ENCODE measurements around the gene GPR157. TPM values are rescaled to one million over a fixed set of nuclear protein-coding genes. Genes with fewer than 3 reads are reported as not detected.

The GPR157 gene
- total RNA-seq, 2 experiments from 2014 or later, result 1.4 to 5.4 TPM

GRCh38 chr1:9146156-9146555 is 17.3 kb upstream of the GPR157 start:
- no peak for DNase-seq (ENCODE audit: low spot score)
- ChIA-PET CTCF (ENCODE audit: unreplicated experiment) (interaction anchor here (1.1 kb wide), 1 partner anchor 16 kb away, joined by 3 read pairs; no protein-coding TSS in a partner anchor), POLR2A (interaction anchor here (0.6 kb wide), 1 partner anchor 12 kb away, joined by 3 read pairs; no protein-coding TSS in a partner anchor)
- H3K9me2 ChIP-seq (ENCODE audit: insufficient read depth, low read length), result no peaks in the 10 kb centered on the region
- no peak overlapping the region for H3K4me2 ChIP-seq (ENCODE audit: low read length)
- no peak overlapping the region for H3K27ac ChIP-seq (ENCODE audit: low read depth, low read length, poor library complexity, severe bottlenecking)
- H4K20me1 ChIP-seq (ENCODE audit: insufficient read depth, low read length), result no peaks in the 10 kb centered on the region
- BruUV-seq (replicated peaks), result no TSS peak
- TF ChIP-seq EZH2phosphoT487 (IDR thresholded peaks at IDR 0.05; ENCODE audit: borderline replicate concordance, low read depth, low read length), result no peak
- TF ChIP-seq, protein P1, sequence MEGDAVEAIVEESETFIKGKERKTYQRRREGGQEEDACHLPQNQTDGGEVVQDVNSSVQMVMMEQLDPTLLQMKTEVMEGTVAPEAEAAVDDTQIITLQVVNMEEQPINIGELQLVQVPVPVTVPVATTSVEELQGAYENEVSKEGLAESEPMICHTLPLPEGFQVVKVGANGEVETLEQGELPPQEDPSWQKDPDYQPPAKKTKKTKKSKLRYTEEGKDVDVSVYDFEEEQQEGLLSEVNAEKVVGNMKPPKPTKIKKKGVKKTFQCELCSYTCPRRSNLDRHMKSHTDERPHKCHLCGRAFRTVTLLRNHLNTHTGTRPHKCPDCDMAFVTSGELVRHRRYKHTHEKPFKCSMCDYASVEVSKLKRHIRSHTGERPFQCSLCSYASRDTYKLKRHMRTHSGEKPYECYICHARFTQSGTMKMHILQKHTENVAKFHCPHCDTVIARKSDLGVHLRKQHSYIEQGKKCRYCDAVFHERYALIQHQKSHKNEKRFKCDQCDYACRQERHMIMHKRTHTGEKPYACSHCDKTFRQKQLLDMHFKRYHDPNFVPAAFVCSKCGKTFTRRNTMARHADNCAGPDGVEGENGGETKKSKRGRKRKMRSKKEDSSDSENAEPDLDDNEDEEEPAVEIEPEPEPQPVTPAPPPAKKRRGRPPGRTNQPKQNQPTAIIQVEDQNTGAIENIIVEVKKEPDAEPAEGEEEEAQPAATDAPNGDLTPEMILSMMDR (conservative IDR thresholded peaks at IDR 0.05; ENCODE audit: low read length), result no peak
- H3K4me1 ChIP-seq (ENCODE audit: insufficient read depth, low read length, poor library complexity, severe bottlenecking), result no peaks in the 10 kb centered on the region
- H3K9me3 ChIP-seq (ENCODE audit: low read length), result no peaks in the 10 kb centered on the region
- no peak overlapping the region for H3K4me3 ChIP-seq (ENCODE audit: low read depth, low read length, poor library complexity, severe bottlenecking)
- intact Hi-C loops (cut with micrococcal nuclease; ENCODE audit: unreplicated experiment), result no loop called here
- no peaks in the 10 kb centered on the region for H3K79me2 ChIP-seq (ENCODE audit: insufficient read depth, low read depth, low read length)
- H2AFZ ChIP-seq (ENCODE audit: low read length), result no peak overlapping the region
- H3K36me3 ChIP-seq (ENCODE audit: insufficient read depth, low read length), result no peaks in the 10 kb centered on the region

DNA sequence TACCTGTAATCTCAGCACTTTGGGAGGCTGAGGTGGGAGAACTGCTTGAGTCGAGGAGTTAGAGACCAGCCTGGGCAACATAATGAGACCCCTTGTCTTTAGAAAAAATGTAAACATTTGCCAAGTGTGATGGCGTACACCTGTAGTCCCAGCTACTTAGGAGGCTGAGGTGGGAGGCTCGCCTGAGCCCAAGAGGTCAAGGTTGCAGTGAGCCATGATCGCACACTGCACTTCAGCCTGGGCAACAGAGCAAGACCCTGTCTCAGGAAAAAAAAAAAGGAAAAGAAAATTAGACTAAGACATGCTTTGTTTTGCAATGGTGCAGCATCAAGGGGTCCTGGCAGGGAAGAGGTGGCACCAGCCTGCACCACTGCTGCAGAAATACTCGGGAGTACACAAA is 16.8 kb upstream of the GPR157 start:
- BruUV-seq (replicated peaks), result no TSS peak

More for the DNA sequence above, 16.8 kb upstream of the GPR157 start:
- Histone ChIP-seq H4K20me1 (ENCODE audit: insufficient read depth, low read length) (no peaks in the 10 kb centered on the region), H3K9me2 (ENCODE audit: insufficient read depth, low read length) (no peaks in the 10 kb centered on the region), H3K4me3 (ENCODE audit: low read depth, low read length, poor library complexity, severe bottlenecking) (no peak overlapping the region), H3K79me2 (ENCODE audit: insufficient read depth, low read depth, low read length) (no peaks in the 10 kb centered on the region), H3K9me3 (ENCODE audit: low read length) (no peaks in the 10 kb centered on the region), H3K4me2 (ENCODE audit: low read length) (no peak overlapping the region), H2AFZ (ENCODE audit: low read length) (no peak overlapping the region), H3K27ac (ENCODE audit: low read depth, low read length, poor library complexity, severe bottlenecking) (no peak overlapping the region), H3K4me1 (ENCODE audit: insufficient read depth, low read length, poor library complexity, severe bottlenecking) (no peaks in the 10 kb centered on the region), H3K36me3 (ENCODE audit: insufficient read depth, low read length) (no peaks in the 10 kb centered on the region)
- no peak for TF ChIP-seq EZH2phosphoT487 (IDR thresholded peaks at IDR 0.05; ENCODE audit: borderline replicate concordance, low read depth, low read length)
- TF ChIP-seq, protein P1 (conservative IDR thresholded peaks at IDR 0.05; ENCODE audit: low read length), result no peak
- intact Hi-C loops (cut with micrococcal nuclease; ENCODE audit: unreplicated experiment), result no loop called here
- no peak for DNase-seq (ENCODE audit: low spot score)
- ChIA-PET POLR2A (interaction anchor here (0.6 kb wide), 1 partner anchor 11 kb away, joined by 3 read pairs; no protein-coding TSS in a partner anchor), CTCF (ENCODE audit: unreplicated experiment) (no interaction called here)
